Stimulated activated CD4-positive, alpha-beta T cell treated with anti-CD3 and anti-CD28 coated beads, Interleukin-4, amount 100 ng/mL, for 1 hour (primary cell): ENCODE results near the gene TMEM88.

Experiments
- DNase-seq: peaks from one replicate; pipeline ENCODE4 v3.0.0-alpha.2; 2020

Gene TMEM88

GRCh38 chr17:7887482-7888183, 32.8 kb downstream of the TMEM88 start:
- peak; percentile 87 for DNase-seq

- DNase-seq, result peak; percentile 67
Observed at GRCh38 chr17:7888184-7888920, 33.5 kb downstream of the TMEM88 start, which contains the start of gene CHD3. TSS of gene CHD3 (plus strand) at chr17:7888789. CDS start at chr17:7889001, 212 bp downstream.

- DNase-seq, result peak; percentile 20
Observed at GRCh38 chr17:7889166-7889955, 34.5 kb downstream of the TMEM88 start.

- no peak for DNase-seq
Observed at GRCh38 chr17:7893187-7893880, 38.5 kb downstream of the TMEM88 start.

GRCh38 chr17:7894226-7894625, 39.4 kb downstream of the TMEM88 start:
- DNase-seq, result no peak

- DNase-seq, result no peak
Observed at GRCh38 chr17:7894866-7895265, 40.0 kb downstream of the TMEM88 start.

- no peak for DNase-seq
Observed at GRCh38 chr17:7897090-7897489, 42.2 kb downstream of the TMEM88 start.

GRCh38 chr17:7897773-7898172, 42.9 kb downstream of the TMEM88 start:
- DNase-seq, result no peak

GRCh38 chr17:7903154-7904103, 48.6 kb downstream of the TMEM88 start:
- no peak for DNase-seq
